ENCODE results near the gene SPTBN1. TPM values are rescaled to one million over a fixed set of nuclear protein-coding genes. Genes with fewer than 3 reads are reported as not detected.

The SPTBN1 gene
- polyA plus RNA-seq, 2 of the 4 experiments (the other 2 are of a cell fraction): 105 to 126 TPM

DNA sequence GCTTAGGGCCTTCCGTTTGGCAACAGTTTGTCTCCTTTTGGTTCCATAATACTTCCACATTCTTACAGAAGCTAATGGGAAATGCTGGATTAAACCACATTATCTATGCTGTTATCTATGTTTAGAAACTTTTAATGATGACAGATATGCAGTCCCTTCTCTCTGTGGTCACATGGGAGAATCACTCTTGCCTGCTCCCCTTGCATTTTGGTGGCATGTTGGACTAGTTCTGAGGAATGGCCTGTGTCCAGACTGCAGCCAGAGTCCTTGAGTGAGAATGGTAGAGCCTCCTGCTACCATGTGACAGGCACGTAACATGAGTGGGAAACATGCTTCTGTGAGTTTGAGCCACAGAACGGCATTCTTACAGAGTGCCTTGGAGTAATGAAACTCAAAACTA lies 19.2 kb downstream of the SPTBN1 start:
- FAIRE-seq (no peak), ATAC-seq (no peak), DNase-seq (ENCODE audit: low read depth in 1 of 2, low spot score in 1 of 2) (no peak)
- Histone ChIP-seq H3K27ac (no peak overlapping the region), H3K4me1 (peaks cover 68% of the 10 kb centered on the region), H3K4me2 (no peak overlapping the region), H3K4me3 (no peak overlapping the region), H3K9me3 (no peaks in the 10 kb centered on the region)
- WGBS (ENCODE audit: missing lambda C conversion rate): 91% methylated on average over 3 of the region's 3 CpGs
- ChIA-PET CTCF (interaction anchor here (0.5 kb wide), 1 partner anchor 47 kb away, joined by 4 read pairs; no protein-coding TSS in a partner anchor), POLR2A (no interaction called here)
- no peak for TF ChIP-seq EHF (CRISPR knock-in tag; IDR thresholded peaks at IDR 0.05)
- TF ChIP-seq, protein P1, sequence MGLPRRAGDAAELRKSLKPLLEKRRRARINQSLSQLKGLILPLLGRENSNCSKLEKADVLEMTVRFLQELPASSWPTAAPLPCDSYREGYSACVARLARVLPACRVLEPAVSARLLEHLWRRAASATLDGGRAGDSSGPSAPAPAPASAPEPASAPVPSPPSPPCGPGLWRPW (IDR thresholded peaks at IDR 0.05): no peak
- no peak for TF ChIP-seq ESRRA (IDR thresholded peaks at IDR 0.05; ENCODE audit: borderline replicate concordance, low read length)
- TF ChIP-seq MYC (IDR thresholded peaks at IDR 0.05; ENCODE audit: borderline replicate concordance, low read length): no peak
- no peak for TF ChIP-seq E2F6 (IDR thresholded peaks at IDR 0.05; ENCODE audit: borderline replicate concordance, low read depth)
- TF ChIP-seq RARB (CRISPR knock-in tag; IDR thresholded peaks at IDR 0.05): no peak
- TF ChIP-seq MAZ (IDR thresholded peaks at IDR 0.05; ENCODE audit: borderline replicate concordance, low read depth, low read length): no peak
- TF ChIP-seq HOXB13 (CRISPR knock-in tag; IDR thresholded peaks at IDR 0.05; ENCODE audit: low read depth): no peak
- TF ChIP-seq, protein P2, sequence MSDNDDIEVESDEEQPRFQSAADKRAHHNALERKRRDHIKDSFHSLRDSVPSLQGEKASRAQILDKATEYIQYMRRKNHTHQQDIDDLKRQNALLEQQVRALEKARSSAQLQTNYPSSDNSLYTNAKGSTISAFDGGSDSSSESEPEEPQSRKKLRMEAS (IDR thresholded peaks at IDR 0.05): no peak
- TF ChIP-seq BCL3 (IDR thresholded peaks at IDR 0.05): no peak
- TF ChIP-seq NR3C1 (IDR thresholded peaks at IDR 0.05): no peak
- TF ChIP-seq, protein P3, sequence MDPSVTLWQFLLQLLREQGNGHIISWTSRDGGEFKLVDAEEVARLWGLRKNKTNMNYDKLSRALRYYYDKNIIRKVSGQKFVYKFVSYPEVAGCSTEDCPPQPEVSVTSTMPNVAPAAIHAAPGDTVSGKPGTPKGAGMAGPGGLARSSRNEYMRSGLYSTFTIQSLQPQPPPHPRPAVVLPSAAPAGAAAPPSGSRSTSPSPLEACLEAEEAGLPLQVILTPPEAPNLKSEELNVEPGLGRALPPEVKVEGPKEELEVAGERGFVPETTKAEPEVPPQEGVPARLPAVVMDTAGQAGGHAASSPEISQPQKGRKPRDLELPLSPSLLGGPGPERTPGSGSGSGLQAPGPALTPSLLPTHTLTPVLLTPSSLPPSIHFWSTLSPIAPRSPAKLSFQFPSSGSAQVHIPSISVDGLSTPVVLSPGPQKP (IDR thresholded peaks at IDR 0.05; ENCODE audit: low read depth, low read length): no peak
- no peak for TF ChIP-seq HEYL (CRISPR knock-in tag; IDR thresholded peaks at IDR 0.05)
- no peak for TF ChIP-seq NPAS2 (CRISPR knock-in tag; IDR thresholded peaks at IDR 0.05; ENCODE audit: borderline replicate concordance)
- no peak for TF ChIP-seq MAFK (IDR thresholded peaks at IDR 0.05; ENCODE audit: partially characterized antibody)
- no peak for TF ChIP-seq CBX2 (IDR thresholded peaks at IDR 0.05; ENCODE audit: borderline replicate concordance, low read depth)

DNA sequence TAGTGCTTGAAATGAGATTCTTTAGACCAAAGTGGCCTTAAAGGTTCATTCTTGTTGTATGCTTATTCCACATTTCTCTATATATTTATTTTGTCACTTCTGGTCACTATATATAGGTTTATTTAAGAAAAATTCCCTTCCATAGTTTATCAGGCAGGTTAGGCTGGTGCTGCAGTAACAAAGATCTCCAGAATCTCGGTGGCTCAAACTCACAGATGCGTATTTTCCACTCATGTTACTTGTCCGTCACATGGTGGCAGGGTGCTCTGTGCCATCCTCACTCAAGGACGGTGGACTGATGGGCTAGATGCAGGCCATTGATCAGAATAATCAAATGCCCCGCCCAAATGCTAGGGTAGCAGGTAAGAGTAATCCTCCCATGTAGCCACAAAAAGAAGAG lies 19.8 kb downstream of the SPTBN1 start:
- ChIA-PET CTCF (no interaction called here), POLR2A (no interaction called here)
- 74% methylated on average over 5 of the region's 5 CpGs for WGBS (ENCODE audit: missing lambda C conversion rate)

More for the DNA sequence above, 19.8 kb downstream of the SPTBN1 start:
- no peak overlapping the region for H3K27ac ChIP-seq
- DNase-seq (ENCODE audit: low read depth in 1 of 2, low spot score in 1 of 2) (no peak), ATAC-seq (no peak), FAIRE-seq (no peak)
- peaks cover 62% of the 10 kb centered on the region for H3K4me1 ChIP-seq
- H3K9me3 ChIP-seq: no peaks in the 10 kb centered on the region
- no peak overlapping the region for H3K4me2 ChIP-seq
- no peak for TF ChIP-seq ESRRA (IDR thresholded peaks at IDR 0.05; ENCODE audit: borderline replicate concordance, low read length)
- no peak for TF ChIP-seq JUNB (IDR thresholded peaks at IDR 0.05)
- TF ChIP-seq, protein P4, sequence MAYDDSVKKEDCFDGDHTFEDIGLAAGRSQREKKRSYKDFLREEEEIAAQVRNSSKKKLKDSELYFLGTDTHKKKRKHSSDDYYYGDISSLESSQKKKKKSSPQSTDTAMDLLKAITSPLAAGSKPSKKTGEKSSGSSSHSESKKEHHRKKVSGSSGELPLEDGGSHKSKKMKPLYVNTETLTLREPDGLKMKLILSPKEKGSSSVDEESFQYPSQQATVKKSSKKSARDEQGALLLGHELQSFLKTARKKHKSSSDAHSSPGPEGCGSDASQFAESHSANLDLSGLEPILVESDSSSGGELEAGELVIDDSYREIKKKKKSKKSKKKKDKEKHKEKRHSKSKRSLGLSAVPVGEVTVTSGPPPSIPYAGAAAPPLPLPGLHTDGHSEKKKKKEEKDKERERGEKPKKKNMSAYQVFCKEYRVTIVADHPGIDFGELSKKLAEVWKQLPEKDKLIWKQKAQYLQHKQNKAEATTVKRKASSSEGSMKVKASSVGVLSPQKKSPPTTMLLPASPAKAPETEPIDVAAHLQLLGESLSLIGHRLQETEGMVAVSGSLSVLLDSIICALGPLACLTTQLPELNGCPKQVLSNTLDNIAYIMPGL (CRISPR knock-in tag; IDR thresholded peaks at IDR 0.05; ENCODE audit: borderline replicate concordance): no peak
- no peak for TF ChIP-seq KDM5A (IDR thresholded peaks at IDR 0.05)
- no peak for TF ChIP-seq SMC3 (IDR thresholded peaks at IDR 0.05)
- no peak for TF ChIP-seq GATA3 (IDR thresholded peaks at IDR 0.05; ENCODE audit: borderline replicate concordance)
- no peak for TF ChIP-seq POLR2AphosphoS2 (conservative IDR thresholded peaks at IDR 0.05; ENCODE audit: low read length)
- TF ChIP-seq POLR2A (IDR thresholded peaks at IDR 0.05; ENCODE audit: low read length): no peak
- TF ChIP-seq REST (IDR thresholded peaks at IDR 0.05): no peak
- H3K4me3 ChIP-seq: no peak overlapping the region
